HT1080 (cell line): Measurements from ENCODE around the gene CCDC186. TPM values are rescaled to one million over a fixed set of nuclear protein-coding genes. Genes with fewer than 3 reads are reported as not detected.
A peak's percentile ranks its signal among the peaks of the same experiment; 100 is the strongest.
"Not testable (repeated sequence)": the region's sequence is repeated elsewhere in the genome, so short reads cannot be mapped to it uniquely, and the experiment has no call there.

ENCODE experiments used
- DNase-seq: peaks from one replicate; pipeline ENCODE4 v3.0.0-alpha.2; 2015; ENCODE audit warnings: low read depth
- total RNA-seq: library from RNA; depleted of rRNA; stranded (reverse); fragments of >200 nt; shearing (Covaris generic); gene quantifications from 2 replicates; pipeline ENCODE4 v1.2.3, GENCODE V29; 2014

CCDC186 gene
- total RNA-seq, 1 experiment from 2014 or later = 2.7 TPM

- DNase-seq = no peak
These were observed 739 bp upstream of the CCDC186 start for GRCh38 chr10:114174695-114175188.

GRCh38 chr10:114173603-114173920, 441 bp downstream of the CCDC186 start:
- DNase-seq = no peak

GRCh38 chr10:114172776-114173602, 1.0 kb downstream of the CCDC186 start:
- no peak for DNase-seq

GRCh38 chr10:114172216-114172615, 1.8 kb downstream of the CCDC186 start:
- DNase-seq = no peak

- DNase-seq = no peak
These were observed 5.5 kb downstream of the CCDC186 start for GRCh38 chr10:114168450-114169009.

- no peak for DNase-seq
These were observed 6.0 kb downstream of the CCDC186 start for GRCh38 chr10:114167985-114168384.

GRCh38 chr10:114166494-114166893, 7.5 kb downstream of the CCDC186 start:
- no peak for DNase-seq

GRCh38 chr10:114166043-114166442, 8.0 kb downstream of the CCDC186 start:
- no peak for DNase-seq

- DNase-seq = no peak
These were observed 10.9 kb downstream of the CCDC186 start for GRCh38 chr10:114163062-114163461.

GRCh38 chr10:114157912-114158311, 16.1 kb downstream of the CCDC186 start:
- DNase-seq = no peak

GRCh38 chr10:114151892-114152291, 22.1 kb downstream of the CCDC186 start:
- no peak for DNase-seq

GRCh38 chr10:114151486-114151885, 22.5 kb downstream of the CCDC186 start:
- DNase-seq = peak; percentile 81

- DNase-seq = not testable (repeated sequence)
These were observed 24.5 kb downstream of the CCDC186 start for GRCh38 chr10:114149476-114149875.

- DNase-seq = no peak
These were observed 30.8 kb downstream of the CCDC186 start for GRCh38 chr10:114143160-114143559.

- no peak for DNase-seq
These were observed 32.0 kb downstream of the CCDC186 start for GRCh38 chr10:114142018-114142417.

- not testable (repeated sequence) for DNase-seq
These were observed 33.2 kb downstream of the CCDC186 start for GRCh38 chr10:114140827-114141226.

- no peak for DNase-seq
These were observed 34.0 kb downstream of the CCDC186 start for GRCh38 chr10:114140036-114140435.

- DNase-seq = no peak
These were observed 35.4 kb downstream of the CCDC186 start for GRCh38 chr10:114138581-114138980.

- no peak for DNase-seq
These were observed 38.5 kb downstream of the CCDC186 start for GRCh38 chr10:114135476-114135875.

GRCh38 chr10:114131094-114131493, 42.9 kb downstream of the CCDC186 start:
- DNase-seq = no peak

GRCh38 chr10:114121031-114121430, 53.0 kb downstream of the CCDC186 start:
- no peak for DNase-seq

- no peak for DNase-seq
These were observed 55.5 kb downstream of the CCDC186 start for GRCh38 chr10:114118514-114118913.

- DNase-seq = no peak
These were observed 56.3 kb downstream of the CCDC186 start for GRCh38 chr10:114117728-114118127.
